K562 (cell line): ENCODE results near the gene BLM. TPM values are rescaled to one million over a fixed set of nuclear protein-coding genes. Genes with fewer than 3 reads are reported as not detected.

Source experiments
- BRD9 ChIP-seq: fragments of 450-650 bp; IDR thresholded peaks from 2 replicates; pipeline ENCODE4 v1.6.1; 2018; ENCODE audit warnings: low read depth; ENCODE audit not compliant: partially characterized antibody
- CREB1 ChIP-seq, 2 experiments: sonication (generic) in 1 of 2; formaldehyde crosslinking in 1 of 2; IDR thresholded peaks; 2 replicates each; pipeline versions ENCODE4 v1.6.1 to v1.8.0; 2012 to 2022; ENCODE audit warnings: inconsistent platforms in 1 of 2, mild to moderate bottlenecking in 1 of 2, missing genetic modification reagents in 1 of 2, moderate library complexity in 1 of 2
- CTCF ChIP-seq, 3 experiments: IDR thresholded peaks in 2 of 3; conservative IDR thresholded peaks in 1 of 3; 2 replicates each; pipeline ENCODE4 v1.5.1; 2011 to 2012; ENCODE audit warnings: low read length in 3 of 3, mild to moderate bottlenecking in 3 of 3, control low read depth in 2 of 3, improper control_type of control experiment in 1 of 3, inconsistent platforms in 1 of 3, low read depth in 1 of 3, mixed read lengths in 1 of 3, moderate library complexity in 1 of 3; ENCODE audit not compliant: insufficient read depth in 2 of 3
- E2F3 ChIP-seq: fragments of 250-450 bp; sonication (Bioruptor Pico); IDR thresholded peaks from 2 replicates; pipeline ENCODE4 v1.4.0; 2020; ENCODE audit warnings: mild to moderate bottlenecking
- FOXA3 ChIP-seq, 2 experiments: fragments of 450-650 bp in 1 of 2; sonication (generic) in 1 of 2; formaldehyde crosslinking; IDR thresholded peaks in 1 of 2; conservative IDR thresholded peaks in 1 of 2; 2 replicates each; pipeline versions ENCODE4 v1.4.0 to v1.8.0; 2020 to 2022; ENCODE audit warnings: mild to moderate bottlenecking in 2 of 2, missing genetic modification reagents in 1 of 2
- HBP1 ChIP-seq: fragments of 450-650 bp; formaldehyde crosslinking; IDR thresholded peaks from 2 replicates; pipeline ENCODE4 v1.4.0; 2022; ENCODE audit warnings: missing genetic modification characterization
- MTF1 ChIP-seq: fragments of 250-450 bp; sonication (Bioruptor Pico); IDR thresholded peaks from 2 replicates; pipeline ENCODE4 v1.9.0; 2021; ENCODE audit warnings: moderate library complexity, mild to moderate bottlenecking, inconsistent platforms, borderline replicate concordance
- POLR2H ChIP-seq: IDR thresholded peaks from 2 replicates; pipeline ENCODE4 v1.6.1; 2016; ENCODE audit warnings: missing genetic modification characterization, low read depth, mild to moderate bottlenecking, control low read depth, missing compliant biosample characterization, moderate library complexity
- POLR3G ChIP-seq: IDR thresholded peaks from 2 replicates; pipeline ENCODE4 v1.6.1; 2011; ENCODE audit not compliant: insufficient read length, insufficient replicate concordance; ENCODE audit errors: extremely low read depth
- RCOR1 ChIP-seq, 2 experiments: IDR thresholded peaks; 2 replicates each; pipeline ENCODE4 v1.6.1; 2012; ENCODE audit warnings: low read depth in 2 of 2, low read length in 2 of 2, borderline replicate concordance in 1 of 2, improper control_type of control experiment in 1 of 2
- RERE ChIP-seq: sonication (generic); formaldehyde crosslinking; IDR thresholded peaks from 2 replicates; pipeline ENCODE4 v1.8.0; 2023; ENCODE audit warnings: missing genetic modification reagents, mild to moderate bottlenecking, borderline replicate concordance
- RUNX1 ChIP-seq: sonication (generic); IDR thresholded peaks from 2 replicates; pipeline ENCODE4 v1.6.1; 2016; ENCODE audit warnings: antibody characterized with exemption, low read depth
- SMARCB1 ChIP-seq: IDR thresholded peaks from 2 replicates; pipeline ENCODE4 v1.6.1; 2011; ENCODE audit warnings: improper control_type of control experiment, low read depth; ENCODE audit not compliant: insufficient read length
- VEZF1 ChIP-seq: fragments of 200-800 bp; sonication (Bioruptor generic); IDR thresholded peaks from 2 replicates; pipeline ENCODE4 v1.6.1; 2017; ENCODE audit warnings: missing genetic modification characterization, missing compliant biosample characterization
- ZNF584 ChIP-seq: fragments of 200-800 bp; sonication (Bioruptor generic); IDR thresholded peaks from 2 replicates; pipeline ENCODE4 v1.6.1; 2016; ENCODE audit warnings: low read depth, mild to moderate bottlenecking, missing genetic modification characterization, missing compliant biosample characterization
- ZNF764 ChIP-seq: fragments of 250-450 bp; sonication (Bioruptor Pico); IDR thresholded peaks from 2 replicates; pipeline ENCODE4 v1.4.0; 2020; ENCODE audit warnings: low read depth, mild to moderate bottlenecking, moderate library complexity
- ZNF830 ChIP-seq: fragments of 250-450 bp; sonication (Bioruptor Pico); IDR thresholded peaks from 2 replicates; pipeline ENCODE4 v1.5.0; 2021; ENCODE audit warnings: mild to moderate bottlenecking
- ZSCAN29 ChIP-seq: fragments of 450-650 bp; IDR thresholded peaks from 2 replicates; pipeline ENCODE4 v1.6.1; 2017
- polyA plus RNA-seq, 8 experiments: library from polyadenylated mRNA; depleted of rRNA in 4 of 8; stranded (reverse) in 5 of 8; unstranded in 3 of 8; fragments of >200 nt; fragmentation: Nextera tagmentation in 2 of 8; fragmentation: Illumina TruSeq in 1 of 8; extraction: Ambion mirVana in 2 of 8; extraction: Trizol in 1 of 8; gene quantifications; 2 replicates each; pipeline versions ENCODE4 v1.2.1 to v1.2.3, GENCODE V29; 2011 to 2014; ENCODE audit warnings: inconsistent platforms in 1 of 8, missing spikeins in 1 of 8
- total RNA-seq, 7 experiments: library from RNA; depleted of rRNA in 6 of 7; stranded (reverse); fragments of >200 nt in 6 of 7; fragmentation: Illumina TruSeq in 2 of 7; extraction: Trizol in 2 of 7; gene quantifications; 2 replicates each; pipeline versions ENCODE4 v1.2.1 to v1.2.3, GENCODE V29; 2011 to 2021; ENCODE audit warnings: low replicate concordance in 1 of 7

BLM gene
- total and polyA plus RNA-seq, 9 of the 15 experiments (the other 6 are each of a cell fraction or from before 2014, with no cell fraction given), result 21.0 to 56.0 (median 43.9) TPM

GRCh38 chr15:90840954-90841353, 123.8 kb downstream of the BLM start (continued):
- peak; percentile 92 for TF ChIP-seq VEZF1 (CRISPR knock-in tag)
- no peak for TF ChIP-seq SMARCB1
- TF ChIP-seq CREB1 (IDR thresholded peaks at IDR 0.05), result peak; percentile 59
- peak; percentile 41; the same call in 1 of the 2 replicates for TF ChIP-seq CREB1 (CRISPR knock-in tag; IDR thresholded peaks at IDR 0.05)
- TF ChIP-seq POLR2H, result no peak
- TF ChIP-seq ZNF584 (CRISPR knock-in tag), result no peak
- TF ChIP-seq RERE, result no peak
- no peak for TF ChIP-seq E2F3 (CRISPR knock-in tag)
- no peak for TF ChIP-seq MTF1 (CRISPR knock-in tag)
- peak; percentile 88 for TF ChIP-seq BRD9
- peak in 1 of 2 experiments; percentile 95; a peak in 3 of 4 replicates for TF ChIP-seq RCOR1 (IDR thresholded peaks at IDR 0.05; ENCODE audit: borderline replicate concordance in 1 of 2, low read depth in 2 of 2, low read length in 2 of 2)
- no peak for TF ChIP-seq ZNF830
- no peak for TF ChIP-seq ZNF764 (CRISPR knock-in tag)
- TF ChIP-seq ZSCAN29, result no peak
- TF ChIP-seq POLR3G, result no peak
- no peak for TF ChIP-seq RUNX1
- no peak for TF ChIP-seq HBP1 (CRISPR knock-in tag)
- no peak for TF ChIP-seq CTCF (IDR thresholded peaks at IDR 0.05 in 2 of 3, conservative IDR thresholded peaks at IDR 0.05 in 1 of 3; ENCODE audit: insufficient read depth in 2 of 3, low read depth in 1 of 3, low read length in 3 of 3)
- no peak for TF ChIP-seq FOXA3 (CRISPR knock-in tag; conservative IDR thresholded peaks at IDR 0.05 in 1 of 2, IDR thresholded peaks at IDR 0.05 in 1 of 2)
